K562 (cell line): ENCODE results near the gene TMEM225B. TPM values are rescaled to one million over a fixed set of nuclear protein-coding genes. Genes with fewer than 3 reads are reported as not detected.
A peak's percentile ranks its signal among the peaks of the same experiment; 100 is the strongest.

Experiments used
- CBFA2T3 ChIP-seq: fragments of 450-650 bp; IDR thresholded peaks from 2 replicates; pipeline ENCODE4 v1.6.1; 2017
- DIDO1 ChIP-seq: fragments of 450-650 bp; IDR thresholded peaks from 2 replicates; pipeline ENCODE4 v1.6.1; 2016; ENCODE audit warnings: low read depth, missing biosample characterization, missing genetic modification characterization
- ELF4 ChIP-seq: fragments of 450-650 bp; formaldehyde crosslinking; IDR thresholded peaks from 2 replicates; pipeline ENCODE4 v1.4.0; 2022; ENCODE audit warnings: missing genetic modification characterization
- GMEB1 ChIP-seq: fragments of 250-450 bp; sonication (Bioruptor Pico); IDR thresholded peaks from 2 replicates; pipeline ENCODE4 v1.4.0; 2020; ENCODE audit warnings: mild to moderate bottlenecking
- GTF2E2 ChIP-seq: fragments of 200-800 bp; sonication (Bioruptor generic); IDR thresholded peaks from 2 replicates; pipeline ENCODE4 v1.6.1; 2016; ENCODE audit warnings: missing genetic modification characterization, missing compliant biosample characterization
- NBN ChIP-seq: fragments of 450-650 bp; IDR thresholded peaks from 2 replicates; pipeline ENCODE4 v1.6.1; 2016; ENCODE audit warnings: low read depth, mild to moderate bottlenecking
- NCOA1 ChIP-seq: fragments of 450-650 bp; IDR thresholded peaks from 2 replicates; pipeline ENCODE4 v1.6.1; 2016; ENCODE audit warnings: low read depth
- RUNX1 ChIP-seq: sonication (generic); IDR thresholded peaks from 2 replicates; pipeline ENCODE4 v1.6.1; 2016; ENCODE audit warnings: antibody characterized with exemption, low read depth
- SMARCA4 ChIP-seq: fragments of 450-650 bp; IDR thresholded peaks from 2 replicates; pipeline ENCODE4 v1.6.1; 2016
- ZBTB11 ChIP-seq, 3 experiments: fragments of 200-800 bp in 1 of 3; fragments of 250-450 bp in 1 of 3; fragments of 450-650 bp in 1 of 3; sonication (Bioruptor Pico) in 1 of 3; sonication (Bioruptor generic) in 1 of 3; formaldehyde crosslinking in 1 of 3; IDR thresholded peaks; 2 replicates each; pipeline versions ENCODE4 v1.6.1 to v1.8.0; 2016 to 2022; ENCODE audit warnings: mild to moderate bottlenecking in 2 of 3, missing genetic modification characterization in 2 of 3, missing compliant biosample characterization in 1 of 3, moderate library complexity in 1 of 3
- ZNF407 ChIP-seq: fragments of 450-650 bp; IDR thresholded peaks from 2 replicates; pipeline ENCODE4 v1.6.1; 2016; ENCODE audit warnings: low read depth
- polyA plus RNA-seq, 8 experiments: library from polyadenylated mRNA; depleted of rRNA in 4 of 8; stranded (reverse) in 5 of 8; unstranded in 3 of 8; fragments of >200 nt; fragmentation: Nextera tagmentation in 2 of 8; fragmentation: Illumina TruSeq in 1 of 8; extraction: Ambion mirVana in 2 of 8; extraction: Trizol in 1 of 8; gene quantifications; 2 replicates each; pipeline versions ENCODE4 v1.2.1 to v1.2.3, GENCODE V29; 2011 to 2014; ENCODE audit warnings: inconsistent platforms in 1 of 8, missing spikeins in 1 of 8
- total RNA-seq, 7 experiments: library from RNA; depleted of rRNA in 6 of 7; stranded (reverse); fragments of >200 nt in 6 of 7; fragmentation: Illumina TruSeq in 2 of 7; extraction: Trizol in 2 of 7; gene quantifications; 2 replicates each; pipeline versions ENCODE4 v1.2.1 to v1.2.3, GENCODE V29; 2011 to 2021; ENCODE audit warnings: low replicate concordance in 1 of 7

TMEM225B gene
- total and polyA plus RNA-seq, 9 of the 15 experiments (the other 6 are each of a cell fraction or from before 2014, with no cell fraction given) = 0.08 to 0.73 (median 0.56) TPM

GRCh38 chr7:99616359-99617191 lies 18.5 kb downstream of the TMEM225B start, which contains the start of gene ZSCAN25 (continued):
- TF ChIP-seq ZNF407 (0 out of 2 replicates have a peak, but pooled peaks have one; percentile 33), GMEB1 (peak; percentile 93), SMARCA4 (peak; percentile 53; the same call in 1 of the 2 replicates), NCOA1 (peak; percentile 87), ZBTB11 (CRISPR knock-in tag; IDR thresholded peaks at IDR 0.05) (peak; percentile 89 to 97 (median 96); a peak in 5 of 6 replicates), NBN (peak; percentile 94), GTF2E2 (tag) (peak; percentile 83; the same call in 1 of the 2 replicates), ELF4 (CRISPR knock-in tag) (peak; percentile 80), CBFA2T3 (peak; percentile 5; the same call in 1 of the 2 replicates), RUNX1 (no peak; the same call in 1 of the 2 replicates), DIDO1 (peak; percentile 92)
